H1 (cell line): Measurements from ENCODE around the gene NRXN3. TPM values are rescaled to one million over a fixed set of nuclear protein-coding genes. Genes with fewer than 3 reads are reported as not detected.

Experiments used
- CTCF ChIA-PET: fragments of 300-600 bp; sonication (Branson Sonifier 250); formaldehyde crosslinking; loops from one replicate; lab custom pipeline; 2021; ENCODE audit not compliant: partially characterized antibody; lab: Charles Lee
- POLR2A ChIA-PET: fragments of 300-600 bp; sonication (Branson Sonifier 250); formaldehyde crosslinking; loops from one replicate; lab custom pipeline; 2021; ENCODE audit warnings: inconsistent platforms; ENCODE audit not compliant: partially characterized antibody; lab: Charles Lee
- DNase-seq, 2 experiments: peaks; one replicate each; pipeline versions ENCODE4 v3.0.0 to v3.0.0-alpha.2; 2010 to 2022; ENCODE audit warnings: low spot score in 2 of 2, low read depth in 1 of 2, mixed read lengths in 1 of 2
- FAIRE-seq: peaks from 2 replicates; lab custom pipeline; 2011; peaks lifted over from hg19 to GRCh38; lab: Jason Lieb, UNC
- H2AFZ ChIP-seq: 2 replicates; pipeline ENCODE4 v1.8.1; 2012; ENCODE audit warnings: low read length, inconsistent platforms
- H2AK5ac ChIP-seq: 2 replicates; pipeline ENCODE4 v1.6.1; 2013; ENCODE audit warnings: low read depth, low read length
- H2BK120ac ChIP-seq: replicated peaks from 2 replicates; pipeline ENCODE3; 2013; ENCODE audit warnings: low read depth, low read length, inconsistent platforms
- H2BK12ac ChIP-seq: 2 replicates; pipeline ENCODE4 v1.6.1; 2013; ENCODE audit warnings: low read depth, low read length
- H2BK15ac ChIP-seq: 2 replicates; pipeline ENCODE4 v1.6.1; 2013; ENCODE audit warnings: low read length
- H2BK20ac ChIP-seq: 2 replicates; pipeline ENCODE4 v1.6.1; 2013; ENCODE audit warnings: low read length
- H2BK5ac ChIP-seq: 2 replicates; pipeline ENCODE4 v1.6.1; 2013; ENCODE audit warnings: low read depth, low read length
- H3K14ac ChIP-seq: 2 replicates; pipeline ENCODE4 v1.6.1; 2013; ENCODE audit warnings: inconsistent platforms; ENCODE audit not compliant: insufficient read length
- H3K18ac ChIP-seq: 2 replicates; pipeline ENCODE4 v1.6.1; 2013; ENCODE audit warnings: low read length; ENCODE audit errors: extremely low read depth
- H3K23ac ChIP-seq: 2 replicates; pipeline ENCODE4 v1.6.1; 2013; ENCODE audit warnings: inconsistent platforms; ENCODE audit not compliant: insufficient read length
- H3K23me2 ChIP-seq: 2 replicates; pipeline ENCODE4 v1.6.1; 2013; ENCODE audit warnings: low read depth, low read length
- H3K27ac ChIP-seq: 2 replicates; pipeline ENCODE4 v1.6.1; 2011; ENCODE audit warnings: low read depth, low read length, inconsistent platforms
- H3K27me3 ChIP-seq, 4 experiments: replicated peaks in 1 of 4; 1 replicate in 1 of 4; 2 replicates in 3 of 4; pipeline versions ENCODE4 v1.6.1 to v1.8.1; 2011 to 2013; ENCODE audit warnings: low read length in 3 of 4, mild to moderate bottlenecking in 3 of 4, inconsistent platforms in 2 of 4, mixed read lengths in 2 of 4, moderate library complexity in 1 of 4; ENCODE audit not compliant: control insufficient read depth in 3 of 4, insufficient read depth in 3 of 4; ENCODE audit errors: extremely low read depth in 1 of 4
- H3K36me3 ChIP-seq, 4 experiments: 2 replicates each; pipeline versions ENCODE4 v1.6.1 to v1.8.1; 2011 to 2013; ENCODE audit warnings: mild to moderate bottlenecking in 4 of 4, low read length in 3 of 4, moderate library complexity in 2 of 4, control low read depth in 1 of 4, inconsistent platforms in 1 of 4; ENCODE audit not compliant: insufficient read depth in 4 of 4, control insufficient read depth in 2 of 4
- H3K4ac ChIP-seq: replicated peaks from 2 replicates; pipeline ENCODE3; 2013; ENCODE audit warnings: low read length, low read depth, mixed read lengths, inconsistent platforms; ENCODE audit not compliant: insufficient read length
- H3K4me1 ChIP-seq, 4 experiments: replicated peaks in 1 of 4; 1 replicate in 1 of 4; 2 replicates in 3 of 4; pipeline versions ENCODE4 v1.6.1 to v1.8.1; 2011 to 2013; ENCODE audit warnings: low read length in 3 of 4, inconsistent platforms in 2 of 4, mixed read lengths in 1 of 4; ENCODE audit not compliant: insufficient read depth in 4 of 4, control insufficient read depth in 3 of 4
- H3K4me2 ChIP-seq, 2 experiments: 2 replicates each; pipeline versions ENCODE4 v1.6.1 to v1.8.1; 2011 to 2013; ENCODE audit warnings: low read depth in 2 of 2, low read length in 2 of 2, control low read depth in 1 of 2, inconsistent platforms in 1 of 2, mild to moderate bottlenecking in 1 of 2; ENCODE audit not compliant: insufficient read depth in 1 of 2
- H3K4me3 ChIP-seq, 4 experiments: fragments of 200-600, 300-600 bp in 1 of 4; sonication (generic), shearing (Covaris generic), sonication (Bioruptor Twin) in 1 of 4; 2 replicates each; pipeline versions ENCODE4 v1.5.1 to v1.8.1; 2011 to 2016; ENCODE audit warnings: low read length in 4 of 4, low read depth in 3 of 4, control low read depth in 2 of 4, inconsistent platforms in 2 of 4, mild to moderate bottlenecking in 2 of 4, mixed read lengths in 1 of 4, moderate library complexity in 1 of 4; ENCODE audit not compliant: insufficient read depth in 2 of 4; ENCODE audit errors: extremely low read depth in 1 of 4
- H3K56ac ChIP-seq: replicated peaks from 2 replicates; pipeline ENCODE3; 2013; ENCODE audit warnings: low read depth, mild to moderate bottlenecking, mixed read lengths, low read length, inconsistent platforms; ENCODE audit not compliant: insufficient read length
- H3K79me1 ChIP-seq: 2 replicates; pipeline ENCODE4 v1.6.1; 2013; ENCODE audit warnings: low read depth, low read length, control low read depth
- H3K79me2 ChIP-seq, 2 experiments: 2 replicates each; pipeline versions ENCODE4 v1.6.1 to v1.8.1; 2012 to 2013; ENCODE audit warnings: low read length in 2 of 2, mild to moderate bottlenecking in 2 of 2, inconsistent platforms in 1 of 2; ENCODE audit not compliant: insufficient read depth in 2 of 2, control insufficient read depth in 1 of 2
- H3K9ac ChIP-seq, 4 experiments: replicated peaks in 1 of 4; 1 replicate in 1 of 4; 2 replicates in 3 of 4; pipeline versions ENCODE4 v1.6.1 to v1.8.1; 2011 to 2013; ENCODE audit warnings: low read depth in 3 of 4, low read length in 3 of 4, control low read depth in 2 of 4, mild to moderate bottlenecking in 2 of 4, moderate library complexity in 2 of 4, inconsistent platforms in 1 of 4; ENCODE audit errors: extremely low read depth in 1 of 4
- H3K9me3 ChIP-seq, 2 experiments: 2 replicates each; pipeline versions ENCODE4 v1.6.1 to v1.8.1; 2012 to 2013; ENCODE audit warnings: mild to moderate bottlenecking in 2 of 2, moderate library complexity in 2 of 2, control low read depth in 1 of 2, inconsistent platforms in 1 of 2, low read depth in 1 of 2, low read length in 1 of 2, mixed read lengths in 1 of 2; ENCODE audit not compliant: insufficient read depth in 2 of 2
- H4K20me1 ChIP-seq, 2 experiments: replicated peaks in 1 of 2; 2 replicates each; pipeline versions ENCODE3 to v1.8.1; 2011 to 2013; ENCODE audit warnings: inconsistent platforms in 2 of 2, low read length in 2 of 2, mild to moderate bottlenecking in 1 of 2; ENCODE audit not compliant: insufficient read depth in 2 of 2, control insufficient read depth in 1 of 2
- H4K5ac ChIP-seq: 2 replicates; pipeline ENCODE4 v1.6.1; 2013; ENCODE audit warnings: low read length, low read depth, mixed read lengths, inconsistent platforms; ENCODE audit not compliant: insufficient read length
- H4K8ac ChIP-seq: 2 replicates; pipeline ENCODE4 v1.8.0; 2013; ENCODE audit warnings: mild to moderate bottlenecking, moderate library complexity, low read length, inconsistent platforms; ENCODE audit not compliant: insufficient read depth; ENCODE audit errors: extremely low read depth
- H4K91ac ChIP-seq: replicated peaks from 2 replicates; pipeline ENCODE3; 2013; ENCODE audit warnings: low read length, mixed read lengths, inconsistent platforms; ENCODE audit not compliant: insufficient read length
- ASH2L ChIP-seq: fragments of 200-600, 300-600 bp; sonication (generic); IDR thresholded peaks from one replicate; pipeline ENCODE4 v1.7.1; 2017; ENCODE audit warnings: low read length
- CTBP2 ChIP-seq: IDR thresholded peaks from 2 replicates; pipeline ENCODE4 v1.7.0; 2011; ENCODE audit warnings: borderline replicate concordance, mild to moderate bottlenecking, moderate library complexity, mixed read lengths, low read length; ENCODE audit not compliant: insufficient read depth, insufficient read length
- EGR1 ChIP-seq: IDR thresholded peaks from 2 replicates; pipeline ENCODE4 v1.6.1; 2011; ENCODE audit warnings: low read depth, low read length, borderline replicate concordance
- GABPA ChIP-seq: IDR thresholded peaks from 2 replicates; pipeline ENCODE4 v1.6.1; 2011; ENCODE audit warnings: mild to moderate bottlenecking, low read length, moderate library complexity, borderline replicate concordance; ENCODE audit not compliant: insufficient read depth
- HDAC2 ChIP-seq, 2 experiments: fragments of 300-600 bp in 1 of 2; sonication (generic) in 1 of 2; IDR thresholded peaks; 2 replicates each; pipeline ENCODE4 v1.6.1; 2011 to 2012; ENCODE audit warnings: low read depth in 2 of 2, low read length in 2 of 2, mild to moderate bottlenecking in 2 of 2, moderate library complexity in 2 of 2, borderline replicate concordance in 1 of 2, inconsistent platforms in 1 of 2
- YY1 ChIP-seq: IDR thresholded peaks from 2 replicates; pipeline ENCODE4 v1.6.1; 2011; ENCODE audit warnings: low read depth, mild to moderate bottlenecking, low read length
- WGBS, 2 experiments: shearing (Covaris generic) in 1 of 2; methylation state at CpG; one replicate each; pipeline versions ENCODE4 v1.1.6 to v1.1.7; 2013 to 2015; ENCODE audit warnings: low lambda C conversion rate in 2 of 2, mixed read lengths in 2 of 2, inconsistent platforms in 1 of 2, low coverage in 1 of 2, missing lambda C conversion rate in 1 of 2; ENCODE audit not compliant: insufficient replicate concordance in 2 of 2, insufficient coverage in 1 of 2, insufficient read length in 1 of 2; ENCODE audit errors: extremely low coverage in 1 of 2, missing lambda C conversion rate in 1 of 2; 5-methylcytosine and 5-hydroxymethylcytosine counted together
- polyA plus RNA-seq, 7 experiments: library from polyadenylated mRNA; depleted of rRNA in 3 of 7; stranded (reverse) in 5 of 7; unstranded in 2 of 7; fragments of >200 nt in 5 of 7; fragments of 200-250 nt in 2 of 7; gene quantifications; 1 replicate in 5 of 7; 2 replicates in 1 of 7; 4 replicates in 1 of 7; pipeline versions ENCODE4 v1.2.1 to v1.2.3, GENCODE V29; 2011 to 2013; ENCODE audit warnings: missing spikeins in 2 of 7, mixed read lengths in 2 of 7
- total RNA-seq: library from RNA; stranded (reverse); fragmentation: NEBNext Ultra II Directional; extraction: Animal tissue kit (Norgen Biotek cat#: 25700); gene quantifications from 2 replicates; pipeline ENCODE4 v1.2.1, GENCODE V29; 2021
- TF ChIP-seq, protein P1 (sequence below), 3 experiments: IDR thresholded peaks; 1 replicate in 2 of 3; 2 replicates in 1 of 3; pipeline versions ENCODE4 v1.5.1 to v1.6.1; 2011; ENCODE audit warnings: low read length in 3 of 3, mild to moderate bottlenecking in 3 of 3, inconsistent platforms in 2 of 3, low read depth in 1 of 3, moderate library complexity in 1 of 3; ENCODE audit not compliant: insufficient read depth in 1 of 3; ENCODE audit errors: control extremely low read depth in 1 of 3
- TF ChIP-seq, protein P2 (sequence below): IDR thresholded peaks from 2 replicates; pipeline ENCODE4 v1.6.1; 2012; ENCODE audit warnings: inconsistent platforms
- TF ChIP-seq, protein P3 (sequence below): IDR thresholded peaks from 2 replicates; pipeline ENCODE4 v1.6.1; 2011; ENCODE audit warnings: low read length, improper control_type of control experiment

The NRXN3 gene
- total and polyA plus RNA-seq, 2 of the 8 experiments (the other 6 are each of a cell fraction or from before 2014, with no cell fraction given), result 2.6 to 4.1 TPM

DNA sequence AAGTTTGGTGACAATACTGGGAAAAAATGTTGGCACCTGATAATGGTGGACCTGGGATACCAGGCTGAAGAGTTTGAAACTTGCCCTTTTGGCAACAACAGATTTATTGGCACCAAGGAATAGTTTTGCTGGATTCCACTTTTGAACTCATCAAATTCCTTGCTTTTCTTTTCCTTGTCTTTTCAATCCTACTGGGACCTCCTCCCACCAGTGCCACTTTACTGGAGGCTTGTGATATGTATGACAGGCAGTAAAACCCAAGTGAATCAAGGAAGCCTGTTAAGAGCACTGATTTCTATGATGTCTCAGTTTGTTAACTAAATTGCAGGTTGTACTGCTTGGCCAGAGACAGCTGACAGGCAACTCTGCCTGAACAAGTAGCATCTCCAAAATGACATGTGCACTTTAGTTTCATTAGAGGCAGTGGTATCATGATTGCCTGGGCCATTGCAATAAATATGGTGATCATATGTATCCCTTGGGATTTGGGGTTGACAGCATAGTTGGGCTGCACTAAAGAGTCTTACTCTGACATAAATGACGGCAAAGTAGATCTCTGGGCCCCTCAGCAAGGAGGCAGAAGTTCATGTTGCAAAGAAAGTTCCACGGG is 1475.7 kb downstream of the NRXN3 start:
- no peak overlapping the region for H3K4ac ChIP-seq
- H3K4me2 ChIP-seq, result no peak overlapping the region
- H4K8ac ChIP-seq, result no peak overlapping the region
- no peaks in the 10 kb centered on the region for H3K4me1 ChIP-seq
- H3K9me3 ChIP-seq, result no peaks in the 10 kb centered on the region
- no peak overlapping the region for H2BK15ac ChIP-seq
- no peaks in the 10 kb centered on the region for H3K23me2 ChIP-seq
- no peaks in the 10 kb centered on the region for H3K36me3 ChIP-seq
- no peaks in the 10 kb centered on the region for H4K20me1 ChIP-seq
- ChIA-PET POLR2A (no interaction called here), CTCF (no interaction called here)
- H2BK20ac ChIP-seq, result no peak overlapping the region
- DNase-seq (no peak), FAIRE-seq (no peak)
- H3K79me1 ChIP-seq, result no peaks in the 10 kb centered on the region
- no peak overlapping the region for H2BK120ac ChIP-seq
- H2AFZ ChIP-seq, result no peak overlapping the region
- H3K27me3 ChIP-seq, result no peaks in the 10 kb centered on the region
- no peak overlapping the region for H3K14ac ChIP-seq
- no peak overlapping the region for H3K18ac ChIP-seq
- WGBS, 2 experiments, result no CpG with 5 or more reads among the region's 2 CpGs
- no peak overlapping the region for H3K56ac ChIP-seq
- no peak overlapping the region for H3K9ac ChIP-seq
- no peak overlapping the region for H3K23ac ChIP-seq
- no peaks in the 10 kb centered on the region for H3K79me2 ChIP-seq
- H3K4me3 ChIP-seq, result no peak overlapping the region
- no peak overlapping the region for H2BK5ac ChIP-seq
- H4K91ac ChIP-seq, result no peak overlapping the region
- H3K27ac ChIP-seq, result no peak overlapping the region
- no peak overlapping the region for H4K5ac ChIP-seq
- no peak overlapping the region for H2BK12ac ChIP-seq
- no peak overlapping the region for H2AK5ac ChIP-seq
- TF ChIP-seq, protein P1, sequence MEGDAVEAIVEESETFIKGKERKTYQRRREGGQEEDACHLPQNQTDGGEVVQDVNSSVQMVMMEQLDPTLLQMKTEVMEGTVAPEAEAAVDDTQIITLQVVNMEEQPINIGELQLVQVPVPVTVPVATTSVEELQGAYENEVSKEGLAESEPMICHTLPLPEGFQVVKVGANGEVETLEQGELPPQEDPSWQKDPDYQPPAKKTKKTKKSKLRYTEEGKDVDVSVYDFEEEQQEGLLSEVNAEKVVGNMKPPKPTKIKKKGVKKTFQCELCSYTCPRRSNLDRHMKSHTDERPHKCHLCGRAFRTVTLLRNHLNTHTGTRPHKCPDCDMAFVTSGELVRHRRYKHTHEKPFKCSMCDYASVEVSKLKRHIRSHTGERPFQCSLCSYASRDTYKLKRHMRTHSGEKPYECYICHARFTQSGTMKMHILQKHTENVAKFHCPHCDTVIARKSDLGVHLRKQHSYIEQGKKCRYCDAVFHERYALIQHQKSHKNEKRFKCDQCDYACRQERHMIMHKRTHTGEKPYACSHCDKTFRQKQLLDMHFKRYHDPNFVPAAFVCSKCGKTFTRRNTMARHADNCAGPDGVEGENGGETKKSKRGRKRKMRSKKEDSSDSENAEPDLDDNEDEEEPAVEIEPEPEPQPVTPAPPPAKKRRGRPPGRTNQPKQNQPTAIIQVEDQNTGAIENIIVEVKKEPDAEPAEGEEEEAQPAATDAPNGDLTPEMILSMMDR (IDR thresholded peaks at IDR 0.05; ENCODE audit: control extremely low read depth in 1 of 3, insufficient read depth in 1 of 3, low read depth in 1 of 3, low read length in 3 of 3), result no peak
- TF ChIP-seq YY1, result no peak
- no peak for TF ChIP-seq EGR1
- no peak for TF ChIP-seq GABPA
- TF ChIP-seq HDAC2 (IDR thresholded peaks at IDR 0.05; ENCODE audit: borderline replicate concordance in 1 of 2, low read depth in 2 of 2, low read length in 2 of 2), result no peak
- TF ChIP-seq, protein P2, sequence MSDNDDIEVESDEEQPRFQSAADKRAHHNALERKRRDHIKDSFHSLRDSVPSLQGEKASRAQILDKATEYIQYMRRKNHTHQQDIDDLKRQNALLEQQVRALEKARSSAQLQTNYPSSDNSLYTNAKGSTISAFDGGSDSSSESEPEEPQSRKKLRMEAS, result no peak
- no peak for TF ChIP-seq CTBP2
- TF ChIP-seq, protein P3, sequence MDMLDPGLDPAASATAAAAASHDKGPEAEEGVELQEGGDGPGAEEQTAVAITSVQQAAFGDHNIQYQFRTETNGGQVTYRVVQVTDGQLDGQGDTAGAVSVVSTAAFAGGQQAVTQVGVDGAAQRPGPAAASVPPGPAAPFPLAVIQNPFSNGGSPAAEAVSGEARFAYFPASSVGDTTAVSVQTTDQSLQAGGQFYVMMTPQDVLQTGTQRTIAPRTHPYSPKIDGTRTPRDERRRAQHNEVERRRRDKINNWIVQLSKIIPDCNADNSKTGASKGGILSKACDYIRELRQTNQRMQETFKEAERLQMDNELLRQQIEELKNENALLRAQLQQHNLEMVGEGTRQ, result no peak
- no peak for TF ChIP-seq ASH2L
